ENCODE results near the gene TRIM37.
"Not testable (repeated sequence)": the region's sequence is repeated elsewhere in the genome, so short reads cannot be mapped to it uniquely, and the experiment has no call there.

The TRIM37 gene

GRCh38 chr17:59108400-59109102 lies 1.9 kb upstream of the TRIM37 start:
- DNase-seq, result no peak

GRCh38 chr17:59107306-59107670 lies 608 bp upstream of the TRIM37 start:
- DNase-seq, result no peak

DNA sequence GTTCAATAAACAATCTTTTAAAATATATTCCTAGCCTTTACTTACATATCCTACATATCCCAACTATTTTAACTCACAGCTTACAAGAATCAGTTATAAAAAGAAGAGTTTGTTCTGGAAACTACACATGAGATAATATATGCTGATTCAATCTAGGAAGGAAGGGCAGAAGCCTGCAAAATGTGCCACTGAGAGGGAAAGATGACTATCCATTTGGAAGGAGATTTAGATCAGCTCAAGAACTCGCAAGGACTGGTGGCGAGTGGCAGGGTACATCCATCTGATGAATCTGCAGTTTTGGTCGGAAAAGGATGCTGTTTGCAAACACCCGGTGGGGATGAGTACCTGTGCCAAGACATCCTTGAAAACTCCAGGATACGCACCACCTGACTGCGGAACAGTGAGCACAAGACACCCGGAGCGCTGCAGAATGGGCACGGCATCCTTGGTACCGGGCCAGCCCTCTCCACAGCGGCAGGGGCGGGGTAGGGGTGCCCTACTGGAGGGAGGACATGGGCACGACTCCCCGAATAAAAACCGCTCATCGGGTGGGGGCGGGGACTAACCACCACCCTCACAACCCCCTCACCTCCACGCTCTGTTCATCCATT lies 723 bp downstream of the TRIM37 start:
- DNase-seq, result peak; percentile 69 to 75

GRCh38 chr17:59101178-59101577 lies 5.5 kb downstream of the TRIM37 start:
- no peak for DNase-seq

DNA sequence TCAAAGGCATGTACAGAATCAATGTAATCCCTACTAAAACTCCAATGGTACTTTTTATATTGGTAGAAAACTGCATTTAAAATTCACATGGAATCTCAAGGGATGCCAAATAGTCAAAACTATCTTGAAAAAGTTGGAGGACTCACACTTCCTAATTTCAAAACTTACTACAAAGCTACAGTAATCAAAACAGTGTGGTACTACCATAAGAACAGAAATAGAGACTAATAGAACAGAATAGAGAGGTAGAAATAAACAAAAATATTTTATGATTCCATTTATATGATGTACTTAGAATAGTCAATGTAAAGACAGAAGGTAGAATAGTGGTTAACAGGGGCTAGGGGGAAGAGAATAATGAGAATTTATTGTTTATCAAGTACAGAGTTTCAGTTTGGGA lies 8.8 kb downstream of the TRIM37 start:
- DNase-seq, result no peak

GRCh38 chr17:59094861-59095530 lies 11.7 kb downstream of the TRIM37 start:
- DNase-seq, result no peak

- DNase-seq, result no peak
These were observed 12.9 kb downstream of the TRIM37 start for GRCh38 chr17:59093702-59094231.

DNA sequence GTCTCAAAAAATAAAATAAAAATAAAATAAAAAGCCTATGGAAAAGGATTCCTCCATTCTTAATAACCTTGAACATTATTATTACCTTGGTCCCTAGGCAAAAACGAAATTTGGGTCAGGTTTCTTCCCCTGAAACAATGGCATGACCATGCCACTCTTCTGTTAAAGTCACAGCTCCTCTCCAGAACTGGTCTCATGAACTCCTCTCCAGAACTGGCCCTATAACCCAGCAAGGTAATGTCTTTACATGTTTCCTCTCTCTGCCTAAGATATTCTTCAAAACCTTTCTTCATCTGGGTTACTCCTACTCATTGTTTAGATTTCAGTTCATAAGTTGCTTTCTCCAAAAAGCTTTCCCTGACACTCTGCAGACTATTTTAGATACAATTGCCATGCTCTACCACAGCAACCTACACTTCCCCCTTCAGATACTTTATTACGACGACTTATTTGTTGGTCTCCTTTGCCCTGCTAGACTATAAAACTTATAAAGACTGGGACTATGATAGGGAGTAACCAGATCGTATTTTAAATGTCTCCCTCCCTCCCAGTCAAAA lies 13.5 kb downstream of the TRIM37 start:
- DNase-seq, result no peak

DNA sequence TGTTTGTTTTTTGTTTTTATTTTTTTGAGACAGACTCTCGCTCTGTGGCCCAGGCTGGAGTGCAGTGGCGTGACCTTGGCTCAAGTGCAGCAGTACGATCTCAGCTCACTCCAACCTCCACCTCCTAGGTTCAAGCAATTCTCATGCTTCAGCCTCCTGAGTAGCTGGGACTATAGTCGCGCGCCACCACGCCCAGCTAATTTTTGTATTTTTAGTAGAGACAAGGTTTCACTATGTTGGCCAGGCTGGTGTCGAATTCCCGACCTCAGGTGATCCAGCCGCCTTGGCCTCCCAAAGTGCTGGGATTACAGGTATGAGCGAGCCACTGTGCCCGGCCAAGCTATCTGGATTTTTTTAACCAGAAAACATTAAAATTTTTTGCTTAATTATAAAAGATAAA lies 16.1 kb downstream of the TRIM37 start:
- not testable (repeated sequence) for DNase-seq

GRCh38 chr17:59084154-59084553 lies 22.5 kb downstream of the TRIM37 start:
- DNase-seq, result no peak

DNA sequence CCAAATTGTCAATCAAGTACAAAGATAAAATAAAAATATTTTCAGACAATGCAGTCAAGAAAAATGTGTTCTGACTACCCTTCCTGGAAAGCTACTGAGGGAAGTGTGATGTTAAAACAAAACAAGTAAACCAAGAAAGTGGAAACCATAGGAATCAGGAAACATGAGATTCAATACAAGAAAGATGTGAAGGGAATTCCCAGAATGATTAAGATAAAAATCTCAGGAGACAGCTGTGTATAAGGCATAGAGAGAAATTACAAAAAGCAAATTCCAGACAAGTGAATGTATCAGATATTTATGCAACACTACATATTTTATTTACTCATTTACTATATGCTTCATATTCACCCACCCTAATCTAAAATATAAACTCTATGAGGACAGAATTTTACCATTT lies 32.2 kb downstream of the TRIM37 start:
- DNase-seq, result no peak

GRCh38 chr17:59073972-59074371 lies 32.7 kb downstream of the TRIM37 start:
- DNase-seq, result no peak

GRCh38 chr17:59069856-59070255 lies 36.8 kb downstream of the TRIM37 start:
- DNase-seq, result no peak

DNA sequence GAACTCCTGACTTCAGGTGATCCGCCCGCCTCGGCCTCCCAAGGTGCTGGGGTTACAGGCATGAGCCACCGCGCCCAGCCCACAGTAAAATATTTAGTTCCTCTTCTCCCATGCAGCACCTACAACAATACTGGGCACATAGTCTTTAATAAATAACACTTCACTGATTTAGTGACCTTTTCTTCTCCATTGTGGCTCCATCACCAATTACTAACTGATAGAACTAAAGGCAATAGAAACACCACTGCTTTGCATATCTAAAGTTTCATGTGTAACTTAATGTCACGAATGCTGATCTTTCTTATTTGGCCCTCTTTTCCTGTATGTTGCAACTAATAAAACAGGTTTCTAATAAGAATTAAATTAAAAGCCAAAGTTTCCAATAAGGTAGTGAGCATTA lies 38.9 kb downstream of the TRIM37 start:
- DNase-seq, result no peak

DNA sequence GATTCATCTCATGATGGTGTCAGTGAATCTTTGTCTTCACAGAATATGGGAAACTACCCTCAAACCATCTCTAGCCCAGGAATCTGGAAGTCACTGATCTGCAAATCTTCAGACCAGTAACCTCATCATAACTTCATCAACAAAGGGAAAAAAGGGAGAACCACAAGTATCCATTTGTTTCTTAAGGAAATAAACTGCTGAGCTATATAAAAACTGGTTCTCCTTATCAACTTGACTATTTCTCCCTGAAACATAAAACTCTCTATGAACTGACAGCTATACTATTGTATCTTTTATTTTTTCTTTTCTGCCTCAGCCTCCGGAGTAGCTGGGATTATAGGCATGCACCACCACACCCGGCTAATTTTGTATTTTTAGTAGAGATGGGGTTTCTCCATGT lies 39.3 kb downstream of the TRIM37 start:
- DNase-seq, result no peak

DNA sequence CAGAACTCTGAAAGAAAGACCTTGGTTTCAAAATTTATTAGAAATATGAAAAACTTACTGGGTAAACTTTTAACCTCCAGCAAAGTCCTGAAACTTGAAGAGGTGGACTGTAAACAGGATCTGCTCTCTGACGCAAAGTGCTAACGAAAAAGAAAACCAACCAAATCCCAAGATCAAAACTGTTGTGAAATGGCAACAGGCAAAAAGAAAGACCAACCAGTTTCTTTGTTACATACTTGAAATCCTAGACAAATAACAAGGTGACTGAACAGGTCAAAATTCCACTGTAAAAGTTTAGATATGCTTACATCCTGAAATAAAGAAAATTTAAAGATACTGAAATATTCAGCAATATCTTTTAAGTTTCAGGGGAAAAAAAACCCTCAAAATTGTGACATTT lies 44.2 kb downstream of the TRIM37 start:
- DNase-seq, result no peak

- no peak for DNase-seq
These were observed 49.8 kb downstream of the TRIM37 start for GRCh38 chr17:59056857-59057256.

DNA sequence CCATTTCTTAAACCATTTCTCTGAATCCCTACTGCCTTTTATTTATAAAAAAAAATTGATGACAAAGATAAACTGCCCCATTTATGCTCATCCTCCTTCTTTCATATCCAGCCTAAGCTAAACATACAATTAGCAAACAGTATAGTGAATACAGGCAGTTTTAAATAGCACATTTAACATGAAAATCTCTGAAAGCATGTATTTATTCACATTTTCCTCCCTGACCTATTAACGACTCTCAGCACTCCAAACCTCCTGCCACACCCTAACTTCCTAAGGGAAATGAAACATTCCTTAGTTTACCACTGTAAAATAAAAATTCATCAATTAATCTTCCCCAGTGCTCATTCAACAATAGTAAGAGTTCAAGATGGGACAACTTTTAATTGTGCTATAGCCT lies 56.9 kb downstream of the TRIM37 start:
- no peak for DNase-seq

DNA sequence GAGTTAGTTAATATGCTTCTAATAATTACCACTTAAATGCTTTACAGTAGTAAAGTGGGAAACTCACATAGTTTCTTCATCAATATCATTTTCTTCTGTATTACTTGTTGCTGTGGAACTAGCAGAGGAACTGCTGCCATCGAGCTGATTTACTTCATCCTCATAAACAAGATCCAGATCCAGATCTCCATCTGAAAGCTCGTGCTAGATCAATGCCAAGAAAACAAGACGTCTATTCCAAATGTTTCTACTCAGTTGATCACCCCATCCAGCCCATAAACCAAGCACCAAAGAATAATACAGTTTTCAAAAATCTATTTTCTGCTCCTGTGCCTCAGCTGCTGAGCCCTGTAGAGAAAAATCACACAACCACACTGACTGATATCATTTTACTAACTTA lies 59.1 kb downstream of the TRIM37 start:
- no peak for DNase-seq

DNA sequence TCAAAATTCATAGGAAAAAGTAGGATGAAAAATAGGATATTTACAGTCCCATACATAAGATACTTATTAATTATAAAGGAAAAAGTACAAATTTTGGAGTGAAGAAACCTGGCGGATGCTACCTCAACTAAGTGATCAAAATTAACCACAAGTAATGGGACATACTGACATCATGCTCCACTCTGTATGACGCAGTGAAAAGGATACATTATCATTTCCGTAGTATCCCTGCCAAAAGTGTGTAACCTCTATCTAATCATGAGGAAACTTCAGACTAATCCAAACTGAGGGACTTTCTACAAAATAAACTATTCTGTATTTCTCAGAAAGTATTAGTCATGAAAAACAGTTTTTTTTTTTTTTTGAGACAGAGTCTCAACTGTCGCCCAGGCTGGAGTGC lies 60.5 kb downstream of the TRIM37 start:
- no peak for DNase-seq

- peak; percentile 9 to 32 for DNase-seq
These were observed 67.9 kb downstream of the TRIM37 start for GRCh38 chr17:59038734-59039133.

GRCh38 chr17:59037960-59038359 lies 68.7 kb downstream of the TRIM37 start:
- no peak for DNase-seq

DNA sequence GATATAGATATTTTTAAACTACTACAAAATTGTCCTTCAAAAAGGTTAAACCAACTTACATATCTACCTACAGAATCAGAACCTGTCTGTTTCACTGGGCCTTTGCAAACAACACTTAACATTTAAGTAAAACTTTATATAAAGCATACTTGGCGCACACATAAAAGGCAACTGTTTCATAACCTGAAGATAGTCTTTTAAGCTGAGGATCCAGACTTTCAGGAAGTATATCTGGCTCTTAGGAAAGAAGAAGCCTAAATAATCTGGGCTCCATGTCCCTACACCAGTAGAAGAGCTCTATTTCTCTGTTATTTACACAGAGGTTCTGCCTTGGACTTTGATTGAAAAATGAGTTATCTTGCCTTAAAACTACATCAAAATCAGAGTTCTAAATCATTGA lies 75.9 kb downstream of the TRIM37 start:
- no peak for DNase-seq

- DNase-seq, result no peak
These were observed 78.4 kb downstream of the TRIM37 start for GRCh38 chr17:59028328-59028727.

Data from activated CD4-positive, alpha-beta T cell treated with anti-CD3 and anti-CD28 coated beads, Interleukin-2, amount 50 U/mL, for 48 hours (primary cell).